D721Med (cell line): ENCODE results near the gene GSTP1.

Experiments used
- DNase-seq: peaks from one replicate; pipeline ENCODE4 v3.0.0; 2011; ENCODE audit warnings: low spot score; ENCODE audit not compliant: insufficient read length
- FAIRE-seq: peaks from 2 replicates; lab custom pipeline; 2011; peaks lifted over from hg19 to GRCh38; lab: Jason Lieb, UNC
- TF ChIP-seq, protein P1 (sequence below): IDR thresholded peaks from 2 replicates; pipeline ENCODE4 v1.5.1; 2012; ENCODE audit warnings: mild to moderate bottlenecking, control low read depth; ENCODE audit not compliant: insufficient read depth; ENCODE audit errors: missing control alignments

Gene GSTP1

GRCh38 chr11:67613313-67613959 is 29.8 kb downstream of the GSTP1 start:
- DNase-seq: no peak
- TF ChIP-seq, protein P1, sequence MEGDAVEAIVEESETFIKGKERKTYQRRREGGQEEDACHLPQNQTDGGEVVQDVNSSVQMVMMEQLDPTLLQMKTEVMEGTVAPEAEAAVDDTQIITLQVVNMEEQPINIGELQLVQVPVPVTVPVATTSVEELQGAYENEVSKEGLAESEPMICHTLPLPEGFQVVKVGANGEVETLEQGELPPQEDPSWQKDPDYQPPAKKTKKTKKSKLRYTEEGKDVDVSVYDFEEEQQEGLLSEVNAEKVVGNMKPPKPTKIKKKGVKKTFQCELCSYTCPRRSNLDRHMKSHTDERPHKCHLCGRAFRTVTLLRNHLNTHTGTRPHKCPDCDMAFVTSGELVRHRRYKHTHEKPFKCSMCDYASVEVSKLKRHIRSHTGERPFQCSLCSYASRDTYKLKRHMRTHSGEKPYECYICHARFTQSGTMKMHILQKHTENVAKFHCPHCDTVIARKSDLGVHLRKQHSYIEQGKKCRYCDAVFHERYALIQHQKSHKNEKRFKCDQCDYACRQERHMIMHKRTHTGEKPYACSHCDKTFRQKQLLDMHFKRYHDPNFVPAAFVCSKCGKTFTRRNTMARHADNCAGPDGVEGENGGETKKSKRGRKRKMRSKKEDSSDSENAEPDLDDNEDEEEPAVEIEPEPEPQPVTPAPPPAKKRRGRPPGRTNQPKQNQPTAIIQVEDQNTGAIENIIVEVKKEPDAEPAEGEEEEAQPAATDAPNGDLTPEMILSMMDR: no peak
- no peak for FAIRE-seq

DNA sequence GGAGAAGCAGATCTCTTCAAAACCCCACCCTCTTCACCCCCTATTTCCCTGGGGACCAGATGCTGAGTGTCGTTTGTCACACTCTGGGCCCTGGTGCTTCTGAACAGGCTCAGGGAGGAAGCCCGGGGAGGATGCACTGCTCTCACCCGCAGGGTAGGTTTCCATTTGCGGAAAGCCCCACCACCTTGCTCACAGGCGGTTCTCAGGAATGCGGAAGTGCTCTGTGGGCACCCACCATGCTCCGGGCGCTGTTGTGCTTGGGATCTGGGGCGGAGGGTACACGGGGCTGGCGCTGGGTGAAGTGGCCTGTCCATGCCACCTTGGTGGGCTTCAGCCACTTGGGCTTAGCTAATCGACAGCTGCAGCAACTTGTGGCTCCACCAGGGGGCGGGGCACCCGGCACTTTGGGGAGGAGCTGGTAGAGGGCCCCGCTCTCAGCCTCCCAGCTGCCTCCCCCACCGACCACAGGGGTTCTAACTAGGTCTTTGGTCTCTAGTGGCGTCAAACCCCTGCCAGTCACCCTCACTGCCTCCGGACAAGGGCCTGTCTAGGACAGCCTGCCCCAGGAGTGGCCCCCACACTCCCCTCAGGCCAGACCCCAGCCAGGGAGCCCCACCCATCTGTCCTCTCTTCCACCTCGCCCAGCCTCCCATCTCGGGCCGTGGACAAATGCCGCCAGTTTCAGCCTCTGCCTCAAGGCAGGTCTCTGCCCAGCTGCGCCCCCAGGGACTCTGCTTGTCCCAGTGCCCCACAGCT is 30.5 kb downstream of the GSTP1 start:
- FAIRE-seq (no peak), DNase-seq (no peak)
- TF ChIP-seq, protein P1: peak; percentile 46

- no peak for DNase-seq
- TF ChIP-seq, protein P1: peak; percentile 36
- no peak for FAIRE-seq
Measured at GRCh38 chr11:67614730-67615714, 31.4 kb downstream of the GSTP1 start.

- FAIRE-seq (no peak), DNase-seq (no peak)
- TF ChIP-seq, protein P1: no peak
Measured at GRCh38 chr11:67615728-67616430, 32.3 kb downstream of the GSTP1 start.

- no peak for DNase-seq
- TF ChIP-seq, protein P1: no peak
- no peak for FAIRE-seq
Measured at GRCh38 chr11:67616431-67617242, 33.0 kb downstream of the GSTP1 start.
